Measurements from ENCODE around the gene IRF4.

GRCh38 chr6:357791-358341, 33.7 kb upstream of the IRF4 start:
- no peak for TF ChIP-seq CTCF (conservative IDR thresholded peaks at IDR 0.05; ENCODE audit: low read depth, low read length)
- TF ChIP-seq EZH2 (IDR thresholded peaks at IDR 0.05; ENCODE audit: borderline replicate concordance, low read depth, low read length, poor library complexity, severe bottlenecking), result no peak

Data from A673 (cell line).